K562 (cell line): ENCODE data around the gene IL15RA. TPM values are rescaled to one million over a fixed set of nuclear protein-coding genes. Genes with fewer than 3 reads are reported as not detected.

Experiments
- ASH1L ChIP-seq: fragments of 450-650 bp; IDR thresholded peaks from 2 replicates; pipeline ENCODE4 v1.6.1; 2018; ENCODE audit warnings: borderline replicate concordance, mild to moderate bottlenecking, low read depth; ENCODE audit not compliant: partially characterized antibody
- BRCA1 ChIP-seq, 2 experiments: fragments of 450-650 bp in 1 of 2; sonication (generic) in 1 of 2; formaldehyde crosslinking in 1 of 2; IDR thresholded peaks; 2 replicates each; pipeline versions ENCODE4 v1.5.0 to v1.6.1; 2017 to 2020; ENCODE audit warnings: mild to moderate bottlenecking in 1 of 2, missing genetic modification reagents in 1 of 2
- BRF1 ChIP-seq: IDR thresholded peaks from 3 replicates; pipeline ENCODE4 v1.6.1; 2011; ENCODE audit warnings: borderline replicate concordance, mild to moderate bottlenecking; ENCODE audit not compliant: insufficient read length; ENCODE audit errors: extremely low read depth
- EWSR1 ChIP-seq: fragments of 450-650 bp; IDR thresholded peaks from 2 replicates; pipeline ENCODE4 v1.6.1; 2018; ENCODE audit warnings: borderline replicate concordance, mild to moderate bottlenecking, low read depth, moderate library complexity; ENCODE audit not compliant: partially characterized antibody
- FOXK2 ChIP-seq, 2 experiments: fragments of 450-650 bp; IDR thresholded peaks in 1 of 2; conservative IDR thresholded peaks in 1 of 2; 2 replicates each; pipeline ENCODE4 v1.6.1; 2016; ENCODE audit warnings: low read depth in 2 of 2, mild to moderate bottlenecking in 1 of 2
- POLR2H ChIP-seq: IDR thresholded peaks from 2 replicates; pipeline ENCODE4 v1.6.1; 2016; ENCODE audit warnings: missing genetic modification characterization, low read depth, mild to moderate bottlenecking, control low read depth, missing compliant biosample characterization, moderate library complexity
- PTTG1 ChIP-seq: fragments of 450-650 bp; IDR thresholded peaks from 2 replicates; pipeline ENCODE4 v1.6.1; 2016; ENCODE audit warnings: low read depth, mild to moderate bottlenecking, missing genetic modification characterization, missing compliant biosample characterization
- RBBP5 ChIP-seq: fragments of 200-600 bp; sonication (generic); IDR thresholded peaks from 2 replicates; pipeline ENCODE4 v1.6.1; 2012; ENCODE audit warnings: borderline replicate concordance, mild to moderate bottlenecking, low read length, control low read depth, inconsistent platforms; ENCODE audit not compliant: insufficient read depth, poor library complexity, severe bottlenecking
- RCOR1 ChIP-seq, 2 experiments: IDR thresholded peaks; 2 replicates each; pipeline ENCODE4 v1.6.1; 2012; ENCODE audit warnings: low read depth in 2 of 2, low read length in 2 of 2, borderline replicate concordance in 1 of 2, improper control_type of control experiment in 1 of 2
- SAFB2 ChIP-seq: fragments of 200-400 bp; formaldehyde crosslinking; IDR thresholded peaks from 2 replicates; pipeline ENCODE4 v1.6.1; 2018; ENCODE audit warnings: borderline replicate concordance, low read length, low read depth, moderate library complexity; ENCODE audit not compliant: severe bottlenecking
- ZBTB7A ChIP-seq: IDR thresholded peaks from 2 replicates; pipeline ENCODE4 v1.6.1; 2011; ENCODE audit warnings: low read depth, mild to moderate bottlenecking, low read length, moderate library complexity, borderline replicate concordance; ENCODE audit not compliant: control insufficient read depth
- ZNF316 ChIP-seq: fragments of 450-650 bp; IDR thresholded peaks from 2 replicates; pipeline ENCODE4 v1.6.1; 2016
- ZNF583 ChIP-seq: fragments of 250-450 bp; sonication (Bioruptor Pico); IDR thresholded peaks from 2 replicates; pipeline ENCODE4 v1.4.0; 2020
- ZNF77 ChIP-seq: fragments of 250-450 bp; sonication (Bioruptor Pico); IDR thresholded peaks from 2 replicates; pipeline ENCODE4 v1.5.0; 2020
- polyA plus RNA-seq, 8 experiments: library from polyadenylated mRNA; depleted of rRNA in 4 of 8; stranded (reverse) in 5 of 8; unstranded in 3 of 8; fragments of >200 nt; fragmentation: Nextera tagmentation in 2 of 8; fragmentation: Illumina TruSeq in 1 of 8; extraction: Ambion mirVana in 2 of 8; extraction: Trizol in 1 of 8; gene quantifications; 2 replicates each; pipeline versions ENCODE4 v1.2.1 to v1.2.3, GENCODE V29; 2011 to 2014; ENCODE audit warnings: inconsistent platforms in 1 of 8, missing spikeins in 1 of 8
- total RNA-seq, 7 experiments: library from RNA; depleted of rRNA in 6 of 7; stranded (reverse); fragments of >200 nt in 6 of 7; fragmentation: Illumina TruSeq in 2 of 7; extraction: Trizol in 2 of 7; gene quantifications; 2 replicates each; pipeline versions ENCODE4 v1.2.1 to v1.2.3, GENCODE V29; 2011 to 2021; ENCODE audit warnings: low replicate concordance in 1 of 7
- TF ChIP-seq, protein P1 (sequence below): fragments of 250-450 bp; sonication (Bioruptor Pico); IDR thresholded peaks from 2 replicates; pipeline ENCODE4 v1.5.0; 2021; ENCODE audit warnings: mild to moderate bottlenecking, moderate library complexity
- TF ChIP-seq, protein P2 (sequence below): fragments of 250-450 bp; sonication (Bioruptor Pico); IDR thresholded peaks from 2 replicates; pipeline ENCODE4 v1.9.0; 2021; ENCODE audit warnings: mild to moderate bottlenecking, inconsistent platforms
- TF ChIP-seq, protein P3 (sequence below): sonication (generic); formaldehyde crosslinking; IDR thresholded peaks from 2 replicates; pipeline ENCODE4 v1.8.1; 2023; ENCODE audit warnings: mild to moderate bottlenecking, missing genetic modification reagents

The IL15RA gene
- total and polyA plus RNA-seq, 9 of the 15 experiments (the other 6 are each of a cell fraction or from before 2014, with no cell fraction given), result 1.2 to 11.7 (median 8.0) TPM

DNA sequence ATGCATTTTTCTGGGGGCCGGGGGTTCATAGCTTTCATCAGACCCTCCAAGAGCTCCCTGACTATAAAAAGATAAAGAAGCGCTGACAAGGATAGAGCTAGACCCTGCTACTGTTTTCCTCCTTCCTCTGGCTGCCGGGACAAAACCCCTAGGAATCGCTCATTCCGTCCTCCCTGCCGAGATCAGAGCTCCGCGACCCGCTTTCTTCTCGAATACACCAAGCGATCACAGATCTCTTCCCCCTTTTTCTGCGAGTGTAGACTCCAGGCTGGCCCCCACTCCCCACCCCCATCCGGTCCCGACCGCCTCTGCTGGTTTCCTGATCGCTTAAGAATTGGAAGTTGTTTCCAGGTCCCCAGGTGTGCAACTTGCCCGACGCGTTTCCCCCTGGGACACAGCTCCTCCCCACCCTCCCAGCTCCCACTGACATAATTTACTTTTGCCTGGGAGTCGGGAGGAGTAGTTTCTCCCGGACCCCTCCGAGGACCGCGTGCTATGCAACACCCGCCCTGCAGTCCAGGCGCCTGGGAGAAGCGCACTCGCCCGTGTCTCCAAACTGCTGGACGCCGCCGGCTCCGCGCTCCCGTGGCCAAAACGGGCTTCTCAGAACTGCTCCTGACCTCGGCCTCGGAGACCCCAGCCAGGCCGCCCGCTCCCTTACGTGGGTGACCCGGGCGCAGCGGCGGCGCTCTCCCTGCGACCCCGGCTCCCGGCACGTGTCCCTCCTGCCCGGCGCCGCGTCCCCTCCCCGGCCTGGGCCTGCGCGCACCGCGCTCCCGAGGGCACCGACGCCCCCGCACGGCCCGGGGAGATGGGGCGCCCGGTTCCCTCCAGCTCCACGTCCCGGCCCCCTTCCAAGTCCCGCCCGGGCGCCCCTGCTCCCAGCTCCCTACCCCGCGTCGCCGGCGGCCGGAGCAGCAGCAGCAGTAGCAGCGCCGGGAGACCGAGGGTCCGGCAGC, 552 bp downstream of the IL15RA start (continued):
- TF ChIP-seq BRF1 (no peak), ZNF316 (no peak), EWSR1 (no peak), ASH1L (no peak), POLR2H (tag) (no peak), FOXK2 (conservative IDR thresholded peaks at IDR 0.05 in 1 of 2, IDR thresholded peaks at IDR 0.05 in 1 of 2; ENCODE audit: low read depth in 2 of 2) (no peak), SAFB2 (no peak), RCOR1 (IDR thresholded peaks at IDR 0.05; ENCODE audit: borderline replicate concordance in 1 of 2, low read depth in 2 of 2, low read length in 2 of 2) (no peak), BRCA1 (IDR thresholded peaks at IDR 0.05) (no peak), BRCA1 (CRISPR knock-in tag; IDR thresholded peaks at IDR 0.05) (no peak), RBBP5 (no peak), ZBTB7A (peak; percentile 8; the same call in 1 of the 2 replicates), PTTG1 (tag) (no peak), ZNF583 (no peak), ZNF77 (no peak)
- TF ChIP-seq, protein P1, sequence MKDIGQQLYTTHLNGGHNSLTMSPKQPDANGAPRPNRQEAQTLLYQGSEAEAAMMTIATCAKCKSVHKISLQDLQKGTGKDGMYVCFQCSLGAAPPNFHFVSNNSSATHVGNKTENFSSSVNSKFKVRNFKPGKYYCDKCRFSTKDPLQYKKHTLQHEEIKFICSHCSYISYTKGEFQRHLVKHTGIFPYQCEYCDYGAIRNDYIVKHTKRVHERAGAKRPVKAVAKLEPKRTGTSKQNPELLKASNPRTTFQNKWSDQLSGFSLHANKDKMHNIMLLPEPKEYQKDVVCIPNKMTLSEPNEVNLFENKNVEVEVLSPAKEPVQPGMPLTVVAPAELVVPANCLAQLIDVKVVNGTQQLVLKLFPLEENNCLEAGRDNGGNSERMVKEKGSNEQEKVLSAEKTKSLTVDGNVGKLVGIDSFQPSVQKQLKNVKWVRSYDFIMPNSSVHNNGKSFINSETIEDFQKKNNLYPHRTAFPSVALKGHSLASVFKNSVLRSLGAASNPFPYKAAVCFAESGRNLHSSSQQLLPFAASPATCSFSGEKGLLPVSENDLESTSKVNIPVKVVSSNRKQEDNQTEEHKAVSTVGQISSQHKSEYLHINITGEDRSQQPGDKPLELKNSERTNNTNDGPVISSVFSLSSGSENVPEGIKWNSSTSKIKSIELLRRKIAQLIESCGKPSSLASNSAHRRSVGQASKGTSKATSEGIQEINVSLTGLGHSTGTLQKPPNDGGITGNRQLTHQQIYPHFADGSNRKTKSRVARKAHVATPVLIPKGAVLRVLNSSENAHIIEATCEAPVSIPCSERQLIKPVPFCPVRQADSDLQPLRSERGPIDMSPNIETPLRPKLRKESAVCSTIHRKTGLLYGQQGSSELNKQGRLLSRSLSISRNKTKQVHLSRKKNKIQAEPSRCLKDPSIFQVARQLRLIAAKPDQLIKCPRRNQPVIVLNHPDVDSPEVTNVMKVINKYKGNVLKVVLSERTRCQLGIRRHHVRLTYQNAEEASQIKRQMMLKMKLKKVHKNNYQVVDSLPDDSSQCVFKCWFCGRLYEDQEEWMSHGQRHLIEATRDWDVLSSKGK (CRISPR knock-in tag), result no peak
- TF ChIP-seq, protein P2, sequence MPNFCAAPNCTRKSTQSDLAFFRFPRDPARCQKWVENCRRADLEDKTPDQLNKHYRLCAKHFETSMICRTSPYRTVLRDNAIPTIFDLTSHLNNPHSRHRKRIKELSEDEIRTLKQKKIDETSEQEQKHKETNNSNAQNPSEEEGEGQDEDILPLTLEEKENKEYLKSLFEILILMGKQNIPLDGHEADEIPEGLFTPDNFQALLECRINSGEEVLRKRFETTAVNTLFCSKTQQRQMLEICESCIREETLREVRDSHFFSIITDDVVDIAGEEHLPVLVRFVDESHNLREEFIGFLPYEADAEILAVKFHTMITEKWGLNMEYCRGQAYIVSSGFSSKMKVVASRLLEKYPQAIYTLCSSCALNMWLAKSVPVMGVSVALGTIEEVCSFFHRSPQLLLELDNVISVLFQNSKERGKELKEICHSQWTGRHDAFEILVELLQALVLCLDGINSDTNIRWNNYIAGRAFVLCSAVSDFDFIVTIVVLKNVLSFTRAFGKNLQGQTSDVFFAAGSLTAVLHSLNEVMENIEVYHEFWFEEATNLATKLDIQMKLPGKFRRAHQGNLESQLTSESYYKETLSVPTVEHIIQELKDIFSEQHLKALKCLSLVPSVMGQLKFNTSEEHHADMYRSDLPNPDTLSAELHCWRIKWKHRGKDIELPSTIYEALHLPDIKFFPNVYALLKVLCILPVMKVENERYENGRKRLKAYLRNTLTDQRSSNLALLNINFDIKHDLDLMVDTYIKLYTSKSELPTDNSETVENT (CRISPR knock-in tag), result no peak
- TF ChIP-seq, protein P3, sequence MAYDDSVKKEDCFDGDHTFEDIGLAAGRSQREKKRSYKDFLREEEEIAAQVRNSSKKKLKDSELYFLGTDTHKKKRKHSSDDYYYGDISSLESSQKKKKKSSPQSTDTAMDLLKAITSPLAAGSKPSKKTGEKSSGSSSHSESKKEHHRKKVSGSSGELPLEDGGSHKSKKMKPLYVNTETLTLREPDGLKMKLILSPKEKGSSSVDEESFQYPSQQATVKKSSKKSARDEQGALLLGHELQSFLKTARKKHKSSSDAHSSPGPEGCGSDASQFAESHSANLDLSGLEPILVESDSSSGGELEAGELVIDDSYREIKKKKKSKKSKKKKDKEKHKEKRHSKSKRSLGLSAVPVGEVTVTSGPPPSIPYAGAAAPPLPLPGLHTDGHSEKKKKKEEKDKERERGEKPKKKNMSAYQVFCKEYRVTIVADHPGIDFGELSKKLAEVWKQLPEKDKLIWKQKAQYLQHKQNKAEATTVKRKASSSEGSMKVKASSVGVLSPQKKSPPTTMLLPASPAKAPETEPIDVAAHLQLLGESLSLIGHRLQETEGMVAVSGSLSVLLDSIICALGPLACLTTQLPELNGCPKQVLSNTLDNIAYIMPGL (CRISPR knock-in tag), result no peak
